ENCODE data around the gene DNAH3. TPM values are rescaled to one million over a fixed set of nuclear protein-coding genes. Genes with fewer than 3 reads are reported as not detected.
"Not testable (repeated sequence)": the region's sequence is repeated elsewhere in the genome, so short reads cannot be mapped to it uniquely, and the experiment has no call there.

Gene DNAH3
- polyA plus RNA-seq, 2 of the 4 experiments (the other 2 are of a cell fraction) = 0.37 to 0.81 TPM

DNA sequence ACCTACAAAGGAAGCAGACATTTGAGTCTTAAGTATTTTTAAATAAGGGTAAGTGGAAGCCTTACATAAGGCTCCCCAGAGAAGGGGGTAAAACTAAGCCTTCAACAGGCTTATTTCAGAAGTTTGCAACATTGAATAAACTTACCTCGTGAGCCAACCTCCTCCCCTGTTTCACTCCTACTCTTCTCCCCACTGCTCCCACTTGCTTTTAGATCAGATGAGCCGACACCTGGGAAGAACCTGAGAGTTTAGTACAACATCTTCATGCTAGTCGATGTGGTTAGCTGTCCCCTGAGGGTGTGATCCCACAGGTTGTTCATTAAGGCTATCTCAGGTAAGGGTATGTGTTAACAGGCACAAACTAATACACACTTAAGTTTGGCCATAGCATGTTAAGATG lies 47.0 kb upstream of the DNAH3 start:
- H3K4me2 ChIP-seq = no peak overlapping the region
- WGBS (ENCODE audit: missing lambda C conversion rate) = 28% methylated on average over 3 of the region's 3 CpGs
- no peaks in the 10 kb centered on the region for H3K9me3 ChIP-seq
- no peak for FAIRE-seq
- H3K4me3 ChIP-seq = no peak overlapping the region
- H3K4me1 ChIP-seq = no peaks in the 10 kb centered on the region
- H3K27ac ChIP-seq = no peak overlapping the region
- POLR2A ChIA-PET = no interaction called here
- ATAC-seq = no peak
- CTCF ChIA-PET = interaction anchor here (4.0 kb wide), 1 partner anchor 80 kb away, joined by 20 read pairs; the partner anchor contains the start of gene CRYM
- TF ChIP-seq NPAS2 (CRISPR knock-in tag; IDR thresholded peaks at IDR 0.05; ENCODE audit: borderline replicate concordance) = no peak
- no peak for TF ChIP-seq RAD21 (conservative IDR thresholded peaks at IDR 0.05 in 1 of 2, IDR thresholded peaks at IDR 0.05 in 1 of 2)
- TF ChIP-seq, protein P1, sequence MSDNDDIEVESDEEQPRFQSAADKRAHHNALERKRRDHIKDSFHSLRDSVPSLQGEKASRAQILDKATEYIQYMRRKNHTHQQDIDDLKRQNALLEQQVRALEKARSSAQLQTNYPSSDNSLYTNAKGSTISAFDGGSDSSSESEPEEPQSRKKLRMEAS (IDR thresholded peaks at IDR 0.05) = no peak
- no peak for TF ChIP-seq CEBPB (IDR thresholded peaks at IDR 0.05)
- TF ChIP-seq HOXB13 (CRISPR knock-in tag; IDR thresholded peaks at IDR 0.05; ENCODE audit: low read depth) = no peak
- no peak for TF ChIP-seq RARB (CRISPR knock-in tag; IDR thresholded peaks at IDR 0.05)
- no peak for TF ChIP-seq CTCF (IDR thresholded peaks at IDR 0.05)
- TF ChIP-seq MAFK (IDR thresholded peaks at IDR 0.05; ENCODE audit: partially characterized antibody) = no peak
- TF ChIP-seq EHF (CRISPR knock-in tag; IDR thresholded peaks at IDR 0.05) = no peak
- TF ChIP-seq, protein P2, sequence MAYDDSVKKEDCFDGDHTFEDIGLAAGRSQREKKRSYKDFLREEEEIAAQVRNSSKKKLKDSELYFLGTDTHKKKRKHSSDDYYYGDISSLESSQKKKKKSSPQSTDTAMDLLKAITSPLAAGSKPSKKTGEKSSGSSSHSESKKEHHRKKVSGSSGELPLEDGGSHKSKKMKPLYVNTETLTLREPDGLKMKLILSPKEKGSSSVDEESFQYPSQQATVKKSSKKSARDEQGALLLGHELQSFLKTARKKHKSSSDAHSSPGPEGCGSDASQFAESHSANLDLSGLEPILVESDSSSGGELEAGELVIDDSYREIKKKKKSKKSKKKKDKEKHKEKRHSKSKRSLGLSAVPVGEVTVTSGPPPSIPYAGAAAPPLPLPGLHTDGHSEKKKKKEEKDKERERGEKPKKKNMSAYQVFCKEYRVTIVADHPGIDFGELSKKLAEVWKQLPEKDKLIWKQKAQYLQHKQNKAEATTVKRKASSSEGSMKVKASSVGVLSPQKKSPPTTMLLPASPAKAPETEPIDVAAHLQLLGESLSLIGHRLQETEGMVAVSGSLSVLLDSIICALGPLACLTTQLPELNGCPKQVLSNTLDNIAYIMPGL (CRISPR knock-in tag; IDR thresholded peaks at IDR 0.05; ENCODE audit: borderline replicate concordance) = no peak
- TF ChIP-seq NR3C1 (IDR thresholded peaks at IDR 0.05) = no peak
- no peak for TF ChIP-seq SMC3 (IDR thresholded peaks at IDR 0.05)
- TF ChIP-seq KDM5A (IDR thresholded peaks at IDR 0.05) = no peak
- no peak for TF ChIP-seq FOXS1 (CRISPR knock-in tag; IDR thresholded peaks at IDR 0.05)
- no peak for TF ChIP-seq MAZ (IDR thresholded peaks at IDR 0.05; ENCODE audit: borderline replicate concordance, low read depth, low read length)
- TF ChIP-seq USF2 (IDR thresholded peaks at IDR 0.05) = no peak
- no peak for TF ChIP-seq MYC (IDR thresholded peaks at IDR 0.05; ENCODE audit: borderline replicate concordance, low read length)
- no peak for DNase-seq (ENCODE audit: low read depth in 1 of 2, low spot score in 1 of 2)

- FAIRE-seq (no peak), DNase-seq (ENCODE audit: low read depth in 1 of 2, low spot score in 1 of 2) (no peak), ATAC-seq (no peak)
- POLR2A ChIA-PET = interaction anchor here (1.1 kb wide), 1 partner anchor 105 kb away, joined by 3 read pairs; no protein-coding TSS in a partner anchor
- no peak overlapping the region for H3K4me3 ChIP-seq
- TF ChIP-seq, protein P3, sequence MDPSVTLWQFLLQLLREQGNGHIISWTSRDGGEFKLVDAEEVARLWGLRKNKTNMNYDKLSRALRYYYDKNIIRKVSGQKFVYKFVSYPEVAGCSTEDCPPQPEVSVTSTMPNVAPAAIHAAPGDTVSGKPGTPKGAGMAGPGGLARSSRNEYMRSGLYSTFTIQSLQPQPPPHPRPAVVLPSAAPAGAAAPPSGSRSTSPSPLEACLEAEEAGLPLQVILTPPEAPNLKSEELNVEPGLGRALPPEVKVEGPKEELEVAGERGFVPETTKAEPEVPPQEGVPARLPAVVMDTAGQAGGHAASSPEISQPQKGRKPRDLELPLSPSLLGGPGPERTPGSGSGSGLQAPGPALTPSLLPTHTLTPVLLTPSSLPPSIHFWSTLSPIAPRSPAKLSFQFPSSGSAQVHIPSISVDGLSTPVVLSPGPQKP (IDR thresholded peaks at IDR 0.05; ENCODE audit: low read depth, low read length) = no peak
- TF ChIP-seq RNF2 (IDR thresholded peaks at IDR 0.05; ENCODE audit: borderline replicate concordance, low read depth) = no peak
- no peak for TF ChIP-seq EHMT2 (IDR thresholded peaks at IDR 0.05; ENCODE audit: low read depth)
- TF ChIP-seq NFE2L2 (conservative IDR thresholded peaks at IDR 0.05; ENCODE audit: low read length) = no peak
- TF ChIP-seq HDAC2 (IDR thresholded peaks at IDR 0.05) = no peak
- TF ChIP-seq ESRRA (IDR thresholded peaks at IDR 0.05; ENCODE audit: borderline replicate concordance, low read length) = no peak
- TF ChIP-seq HOXA7 (CRISPR knock-in tag; IDR thresholded peaks at IDR 0.05) = no peak
- no peak for TF ChIP-seq JUNB (IDR thresholded peaks at IDR 0.05)
- no peak for TF ChIP-seq FOXS1 (CRISPR knock-in tag; IDR thresholded peaks at IDR 0.05)
- TF ChIP-seq EHF (CRISPR knock-in tag; IDR thresholded peaks at IDR 0.05) = no peak
- 30% methylated on average over 1 of the region's 1 CpG for WGBS (ENCODE audit: missing lambda C conversion rate)
- no peaks in the 10 kb centered on the region for H3K9me3 ChIP-seq
- H3K4me1 ChIP-seq = no peaks in the 10 kb centered on the region
- H3K27ac ChIP-seq = no peak overlapping the region
- H3K4me2 ChIP-seq = no peak overlapping the region
- CTCF ChIA-PET = interaction anchor here (0.9 to 4.0 kb wide), 5 partner anchors 9 to 87 kb away, joined by 3 to 20 read pairs (median 3); partner anchors contain the start of gene CRYM
These were observed 46.5 kb upstream of the DNAH3 start for GRCh38 chr16:21197112-21197511.

DNA sequence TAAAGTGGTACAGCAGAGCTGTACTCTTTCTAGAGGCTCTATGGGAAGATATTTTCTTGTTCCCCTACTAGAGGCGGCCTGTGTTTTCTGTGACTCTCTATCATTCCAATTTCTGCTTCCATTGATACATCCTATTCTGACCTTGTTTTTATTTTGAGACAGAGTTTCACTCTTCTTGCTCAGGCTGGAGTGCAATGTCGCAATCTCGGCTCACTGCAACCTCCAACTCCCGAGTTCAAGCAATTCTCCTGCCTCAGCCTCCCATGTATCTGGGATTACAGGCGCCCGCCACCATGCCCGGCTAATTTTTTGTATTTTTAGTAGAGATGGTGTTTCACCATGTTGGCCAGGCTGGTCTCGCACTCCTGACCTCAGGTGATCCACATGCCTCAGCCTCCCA lies 44.7 kb upstream of the DNAH3 start:
- H3K9me3 ChIP-seq; H3K27ac ChIP-seq; H3K4me3 ChIP-seq; H3K4me2 ChIP-seq; FAIRE-seq; H3K4me1 ChIP-seq; ATAC-seq; DNase-seq (ENCODE audit: low read depth in 1 of 2, low spot score in 1 of 2); POLR2A ChIA-PET: not testable (repeated sequence)
- CTCF ChIA-PET = interaction anchor here (0.7 to 11.5 kb wide), 4 partner anchors 83 to 106 kb away, joined by 3 to 114 read pairs (median 12); partner anchors contain the start of gene CRYM
- 79% methylated on average over 8 of the region's 8 CpGs for WGBS (ENCODE audit: missing lambda C conversion rate)
